ENCODE results near the gene HMCN1.

Gene HMCN1

DNA sequence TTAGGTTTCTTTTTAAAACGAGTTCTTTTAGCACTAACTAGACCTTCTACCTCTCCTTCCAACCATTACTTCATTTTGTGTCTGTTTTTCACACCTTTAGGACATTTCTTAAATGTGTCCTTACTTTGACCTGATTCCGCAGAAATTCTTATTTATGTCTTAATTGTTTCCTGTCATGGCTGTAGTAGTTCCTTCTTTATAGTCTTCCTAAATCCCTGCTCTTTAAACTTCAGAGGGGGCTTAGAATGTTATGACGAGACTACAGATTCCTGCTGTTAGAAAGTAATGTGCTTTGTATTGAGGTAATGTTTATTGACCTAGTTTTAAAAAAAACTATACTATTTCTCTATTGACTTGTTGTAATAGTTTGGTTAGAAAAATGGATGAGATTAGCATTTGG is 70.4 kb downstream of the HMCN1 start:
- no peak for DNase-seq (ENCODE audit: low spot score)

- no peak for DNase-seq (ENCODE audit: low spot score)
Observed at GRCh38 chr1:185807275-185807674, 73.1 kb downstream of the HMCN1 start.

- DNase-seq (ENCODE audit: low spot score), result no peak
Observed at GRCh38 chr1:185808631-185809030, 74.4 kb downstream of the HMCN1 start.

DNA sequence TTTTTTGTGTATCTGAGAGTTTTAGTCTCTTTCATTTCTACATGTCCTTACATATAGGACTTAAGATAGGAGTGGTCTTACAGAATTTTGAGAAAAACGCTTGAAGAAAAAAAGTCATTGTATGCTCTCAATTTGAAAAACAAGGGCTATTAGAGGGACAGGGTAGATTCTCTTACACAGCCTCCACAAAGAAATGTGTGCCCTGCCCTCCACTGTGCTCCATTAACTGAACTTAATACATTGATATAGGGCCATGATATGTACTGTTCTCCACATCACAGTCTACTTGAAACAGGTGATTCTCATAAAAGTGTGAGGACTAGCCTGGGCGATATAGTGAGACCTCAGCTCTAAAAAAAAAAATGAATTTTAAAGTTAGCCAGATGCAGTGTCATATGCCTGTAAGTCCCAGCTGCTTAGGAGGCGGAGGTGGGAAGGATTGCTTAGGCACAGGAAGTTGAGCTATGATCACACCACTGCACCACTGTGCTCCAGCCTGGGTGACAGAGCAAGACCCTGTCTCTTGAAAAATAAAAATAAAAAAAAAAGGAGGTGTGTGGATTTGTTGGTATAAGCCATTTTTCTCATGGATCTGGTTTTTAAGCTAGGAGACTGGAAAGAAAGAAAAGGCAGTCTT is 77.0 kb downstream of the HMCN1 start:
- DNase-seq (ENCODE audit: low spot score), result no peak

- no peak for DNase-seq (ENCODE audit: low spot score)
Observed at GRCh38 chr1:185812934-185813333, 78.7 kb downstream of the HMCN1 start.

- DNase-seq (ENCODE audit: low spot score), result no peak
Observed at GRCh38 chr1:185813401-185813979, 79.3 kb downstream of the HMCN1 start.

DNA sequence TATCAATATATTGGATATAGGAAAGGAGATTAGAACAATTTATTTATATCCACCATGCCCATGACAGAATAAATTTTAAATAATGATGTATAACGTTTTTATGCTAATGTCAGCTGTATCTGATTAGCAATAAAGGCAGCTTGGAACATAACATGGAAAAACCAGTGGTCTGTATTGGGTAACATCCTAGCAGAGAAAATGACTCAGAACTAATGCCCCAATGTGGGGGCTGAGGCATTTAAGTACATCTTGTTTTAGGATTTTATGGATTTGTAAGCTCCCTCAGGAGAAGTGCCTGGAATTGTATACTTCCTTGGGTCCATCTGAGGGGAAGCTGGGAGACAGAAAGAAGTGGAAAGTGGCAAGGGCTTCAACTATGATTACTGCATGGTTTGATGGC is 82.3 kb downstream of the HMCN1 start:
- DNase-seq (ENCODE audit: low spot score), result no peak

DNA sequence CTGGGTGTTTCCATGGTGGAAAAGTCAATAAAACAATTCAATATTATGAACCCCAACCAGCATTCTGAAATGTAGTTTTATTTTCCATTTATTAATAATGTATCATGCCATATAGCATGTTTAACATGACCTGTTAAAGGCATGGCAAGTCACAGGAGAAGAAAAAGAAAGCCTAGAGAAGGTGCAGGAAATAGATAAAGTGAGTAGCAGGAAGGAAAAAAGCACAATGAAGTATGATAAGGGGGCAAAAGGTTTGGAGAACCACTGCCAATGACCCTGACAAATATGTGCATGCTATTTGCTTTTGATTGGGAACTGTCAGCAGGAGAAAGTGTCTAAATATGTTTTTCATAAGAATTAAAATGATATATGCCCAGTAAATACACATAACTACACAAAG is 85.6 kb downstream of the HMCN1 start:
- DNase-seq (ENCODE audit: low spot score), result no peak

DNA sequence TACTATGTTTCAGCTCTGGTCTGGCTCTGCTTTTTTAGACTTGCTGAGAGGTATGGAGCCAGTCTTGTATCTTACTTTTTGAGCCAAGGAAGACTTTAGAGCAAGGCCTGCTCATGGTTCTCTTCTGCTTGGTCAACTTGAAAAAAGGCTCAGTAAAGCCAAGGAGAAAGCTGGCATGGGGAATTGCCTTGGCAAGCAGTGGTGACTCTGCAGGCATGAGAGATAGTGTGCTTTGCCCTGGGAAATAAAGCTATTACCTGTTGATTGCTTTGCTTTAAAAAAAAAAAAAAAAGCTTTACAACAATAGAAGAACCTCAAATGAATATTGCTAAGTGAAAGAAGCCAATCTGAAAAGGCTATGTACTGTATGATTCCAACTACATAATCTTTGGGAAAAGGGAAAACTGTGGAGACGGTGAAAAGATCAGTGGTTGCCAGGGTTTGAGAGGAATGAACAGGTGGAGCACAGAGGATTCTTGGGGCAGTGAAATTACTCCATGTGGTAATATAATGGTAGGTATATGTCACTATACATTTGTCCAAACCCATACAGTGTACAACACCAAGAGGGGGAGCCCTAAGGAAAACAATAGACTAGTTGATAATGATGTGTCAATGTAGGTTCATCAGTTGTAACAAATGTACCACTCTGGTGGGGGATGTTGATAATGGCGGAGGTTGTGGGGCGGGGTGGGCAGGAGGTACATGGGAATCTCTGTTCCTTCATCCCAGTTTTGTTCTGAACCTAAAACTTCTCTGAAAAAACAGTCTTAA is 87.6 kb downstream of the HMCN1 start:
- no peak for DNase-seq (ENCODE audit: low spot score)

DNA sequence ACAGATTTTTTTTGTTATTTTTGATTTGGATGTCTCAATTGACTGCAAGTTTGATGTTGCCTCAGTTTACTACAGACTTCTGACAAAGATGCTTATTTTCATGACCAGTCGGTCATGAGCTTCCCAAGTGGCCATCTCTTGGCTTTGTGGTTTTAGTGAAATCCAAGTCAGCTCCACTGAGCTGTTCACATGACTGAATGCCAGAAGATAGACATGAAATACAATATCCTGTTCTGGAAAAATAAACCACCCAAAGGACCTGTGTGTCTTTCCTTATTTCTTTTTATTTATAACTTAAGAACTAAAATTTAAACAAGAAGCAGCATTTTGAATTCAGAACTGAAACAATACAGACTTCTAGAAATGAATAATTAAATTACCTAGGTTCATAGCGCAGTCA is 89.3 kb downstream of the HMCN1 start:
- DNase-seq (ENCODE audit: low spot score), result no peak

DNA sequence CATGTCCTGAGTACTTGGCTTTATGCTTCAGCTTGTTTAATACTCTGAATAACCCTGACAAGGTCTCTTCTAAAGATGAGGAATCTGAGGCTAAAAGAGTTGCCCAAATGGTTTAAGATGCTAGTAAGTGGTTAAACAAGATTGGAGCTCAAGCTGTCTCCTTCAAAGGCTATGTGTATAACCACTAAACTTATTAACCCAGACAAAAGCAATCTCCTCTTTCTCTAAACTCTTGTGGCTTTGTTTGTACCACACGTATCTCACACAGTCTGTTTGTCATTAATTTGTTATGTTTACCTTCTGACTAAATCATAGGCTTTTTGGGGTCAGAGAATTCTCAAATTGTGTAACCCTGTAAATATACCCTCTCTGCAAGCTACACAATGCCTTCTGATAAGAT is 89.9 kb downstream of the HMCN1 start:
- DNase-seq (ENCODE audit: low spot score), result no peak

- DNase-seq (ENCODE audit: low spot score), result no peak
Observed at GRCh38 chr1:185825556-185825955, 91.4 kb downstream of the HMCN1 start.

DNA sequence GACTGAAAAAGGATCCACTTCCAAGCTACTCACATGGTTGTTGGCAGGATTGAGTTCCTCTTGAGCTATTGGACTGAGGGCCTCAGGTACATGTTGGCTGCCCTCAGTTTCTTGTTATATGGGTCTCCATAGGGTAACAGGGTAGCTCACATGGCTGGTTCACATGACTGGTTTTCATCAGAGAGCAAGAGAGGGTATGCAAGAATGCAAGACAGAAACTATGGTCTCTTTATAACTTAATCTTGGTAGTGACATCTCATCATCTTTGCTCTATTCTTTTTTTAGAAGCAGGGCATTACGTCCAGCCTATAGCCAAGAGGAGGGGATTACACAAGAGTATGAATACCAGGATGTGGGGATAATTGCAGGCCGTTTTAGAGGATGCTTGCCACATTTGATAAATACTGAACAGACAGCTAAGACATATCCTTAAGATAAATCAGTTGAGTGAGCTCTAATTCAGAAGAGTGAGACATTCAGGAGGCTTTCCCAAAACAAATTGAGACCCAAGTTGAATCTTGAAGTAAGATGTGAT is 100.2 kb downstream of the HMCN1 start:
- DNase-seq (ENCODE audit: low spot score), result no peak

- no peak for DNase-seq (ENCODE audit: low spot score)
Observed at GRCh38 chr1:185835191-185835590, 101.0 kb downstream of the HMCN1 start.

DNA sequence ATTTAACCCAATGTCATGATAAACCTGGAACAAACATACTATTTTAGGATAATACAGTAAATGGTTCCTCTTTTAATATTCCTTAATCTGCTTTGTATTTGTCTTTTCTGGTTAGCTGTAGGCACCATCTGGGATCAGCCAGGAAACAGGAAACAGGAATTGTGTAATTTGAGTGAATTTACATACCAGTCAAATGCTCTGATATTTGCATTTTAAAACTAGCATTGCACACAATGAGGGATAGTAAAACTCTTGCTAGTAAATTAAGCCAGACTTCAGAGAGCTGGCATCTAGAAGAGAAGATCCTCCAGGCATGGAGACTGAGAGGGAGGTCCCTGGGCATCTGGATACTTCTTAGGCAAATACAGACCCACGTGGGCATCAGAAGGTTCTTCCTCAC is 103.5 kb downstream of the HMCN1 start:
- no peak for DNase-seq (ENCODE audit: low spot score)

DNA sequence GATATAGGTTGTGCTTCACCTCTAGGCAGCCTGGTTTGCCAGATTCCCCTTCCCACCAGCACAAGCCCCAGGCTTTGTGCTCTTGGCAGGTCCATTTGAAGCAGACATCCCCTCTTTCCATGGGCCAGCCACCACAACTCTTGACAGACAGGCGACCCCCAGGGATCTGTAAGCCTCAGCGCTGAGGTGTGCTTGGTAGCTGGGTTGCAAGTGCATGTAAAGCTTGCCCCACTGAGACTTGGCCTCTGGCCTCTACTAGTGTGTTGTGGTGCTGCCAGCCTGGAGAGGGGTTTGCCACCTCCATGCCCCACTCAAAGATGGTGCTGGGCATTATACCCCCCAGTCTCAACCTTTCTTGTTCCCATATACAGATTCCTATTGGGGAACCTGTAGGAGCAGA is 103.9 kb downstream of the HMCN1 start:
- no peak for DNase-seq (ENCODE audit: low spot score)

- no peak for DNase-seq (ENCODE audit: low spot score)
Observed at GRCh38 chr1:185840880-185841279, 106.7 kb downstream of the HMCN1 start.

DNA sequence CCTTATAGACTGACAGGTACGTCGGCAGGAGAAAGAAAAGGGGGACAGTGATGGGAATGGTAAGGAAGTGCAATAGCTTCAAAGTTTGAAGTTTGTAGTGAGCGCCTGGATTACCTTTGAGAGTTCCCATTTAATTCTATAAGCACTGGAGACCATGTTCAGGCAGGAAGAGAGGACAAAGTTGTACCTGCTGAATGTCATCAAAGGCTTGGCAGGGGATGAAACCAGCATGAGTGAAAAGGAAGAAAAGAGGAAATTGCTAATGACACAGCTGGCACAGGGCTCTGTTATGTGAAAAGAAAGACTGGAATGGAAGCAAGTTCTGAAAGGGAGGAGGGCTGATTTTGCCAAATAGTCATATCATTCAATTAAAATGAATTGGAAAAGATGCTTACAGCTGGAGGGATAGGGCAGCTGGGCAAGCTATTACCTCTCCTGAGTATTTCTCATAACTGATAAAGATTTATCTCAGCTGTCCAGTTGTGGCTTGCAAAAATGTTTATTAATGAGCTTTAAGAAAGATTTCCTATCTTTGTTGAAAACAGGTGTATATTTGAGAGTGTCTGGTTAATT is 109.2 kb downstream of the HMCN1 start:
- DNase-seq (ENCODE audit: low spot score), result no peak

DNA sequence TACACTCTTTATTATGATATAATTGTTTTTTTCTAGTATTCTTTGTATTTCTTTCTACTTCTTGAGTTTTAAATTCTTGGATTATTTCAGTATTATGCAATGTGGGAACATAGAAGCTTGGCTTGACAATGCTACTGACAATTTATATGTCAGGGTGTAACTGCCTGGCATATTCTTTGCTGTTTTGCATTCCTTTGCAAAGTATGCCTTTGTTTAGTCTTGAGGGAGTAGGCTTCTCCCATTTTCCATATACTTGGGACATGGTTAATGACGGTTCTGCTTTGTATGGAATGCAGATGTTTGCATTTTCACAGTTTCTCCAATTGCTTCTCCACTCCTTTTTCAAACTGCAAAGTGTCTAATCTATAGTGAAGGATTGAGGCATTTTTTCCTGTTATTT is 109.8 kb downstream of the HMCN1 start:
- no peak for DNase-seq (ENCODE audit: low spot score)

- no peak for DNase-seq (ENCODE audit: low spot score)
Observed at GRCh38 chr1:185846672-185847444, 112.7 kb downstream of the HMCN1 start.

- no peak for DNase-seq (ENCODE audit: low spot score)
Observed at GRCh38 chr1:185849014-185849413, 114.8 kb downstream of the HMCN1 start.

DNA sequence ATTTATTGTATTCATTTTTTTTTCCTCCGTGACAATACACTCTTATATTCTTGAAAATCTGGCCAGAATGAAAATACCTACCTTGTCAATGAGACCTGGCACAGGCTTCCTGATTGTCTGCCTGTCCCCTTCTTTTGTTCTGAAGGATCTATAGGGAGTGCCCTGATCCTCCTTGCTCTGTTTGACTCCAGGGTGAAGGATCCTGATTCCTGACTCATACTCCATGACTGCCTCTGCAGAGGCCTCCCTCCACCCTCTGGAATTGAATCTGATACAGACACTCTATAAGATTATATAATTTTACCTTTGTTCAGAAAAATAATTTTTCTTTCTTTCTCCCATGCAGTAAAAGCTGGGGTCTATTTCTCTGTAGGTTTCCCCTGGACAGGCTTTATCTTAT is 116.2 kb downstream of the HMCN1 start:
- no peak for DNase-seq (ENCODE audit: low spot score)

Measured in globus pallidus (tissue), 1 donor.